Testis (tissue), 3 donors: ENCODE measurements around the gene MYLK. TPM values are rescaled to one million over a fixed set of nuclear protein-coding genes. Genes with fewer than 3 reads are reported as not detected.

Experiments
- DNase-seq: peaks from one replicate; pipeline ENCODE4 v3.0.0-alpha.2; 2019
- H3K27ac ChIP-seq, 2 donors: fragments of 200-600 bp; sonication (generic); one replicate each; pipeline ENCODE4 v1.5.1; 2019
- H3K27me3 ChIP-seq: fragments of 200-600 bp; sonication (generic); one replicate; pipeline ENCODE4 v1.5.1; 2019
- H3K36me3 ChIP-seq: fragments of 200-600 bp; sonication (generic); one replicate; pipeline ENCODE4 v1.5.1; 2017; ENCODE audit warnings: low read depth; ENCODE audit errors: missing control alignments
- H3K4me1 ChIP-seq: fragments of 200-600 bp; sonication (generic); one replicate; pipeline ENCODE4 v1.5.1; 2019
- H3K4me3 ChIP-seq, 2 donors: fragments of 200-600 bp; sonication (generic); one replicate each; pipeline ENCODE4 v1.5.1; 2017 to 2019
- H3K9me3 ChIP-seq: fragments of 200-600 bp; sonication (generic); one replicate; pipeline ENCODE4 v1.5.1; 2017
- POLR2A ChIP-seq: fragments of 450-650 bp; IDR thresholded peaks from one replicate; pipeline ENCODE4 v1.6.1; 2017; ENCODE audit warnings: antibody characterized with exemption, mild to moderate bottlenecking, moderate library complexity
- WGBS, 2 donors: methylation state at CpG; one replicate each; pipeline ENCODE4 v1.1.5; 2018; 5-methylcytosine and 5-hydroxymethylcytosine counted together
- intact Hi-C: fragments of 100-400 bp; cut with DNase I; formaldehyde crosslinking; loops from one replicate; pipeline ENCODE4 v1.15.1; 2023; ENCODE audit warnings: low total_unique reads
- polyA plus RNA-seq: library from polyadenylated mRNA; stranded (reverse); fragments of 350-450 nt; fragmentation: Illumina TruSeq; extraction: RNeasy Lipid Tissue Mini Kit (QIAGEN cat#74804); gene quantifications from one replicate; pipeline ENCODE4 v1.2.3, GENCODE V29; 2014; ENCODE audit warnings: low read depth, low replicate concordance; ENCODE audit not compliant: insufficient read depth
- total RNA-seq, 2 donors: library from RNA; depleted of rRNA; stranded (reverse); fragments of >200 nt; gene quantifications; one replicate each; pipeline ENCODE4 v1.2.3, GENCODE V29; 2016
- TF ChIP-seq, protein P1 (sequence below), 3 experiments: fragments of 450-650 bp in 2 of 3; fragments of 200-600 bp in 1 of 3; sonication (generic) in 1 of 3; IDR thresholded peaks; one replicate each; pipeline ENCODE4 v1.5.1; 2016 to 2019; ENCODE audit warnings: antibody characterized with exemption in 3 of 3, mild to moderate bottlenecking in 2 of 3, moderate library complexity in 1 of 3

MYLK gene
- total and polyA plus RNA-seq, 3 donors from 2014 or later = 130 to 168 (median 151) TPM

DNA sequence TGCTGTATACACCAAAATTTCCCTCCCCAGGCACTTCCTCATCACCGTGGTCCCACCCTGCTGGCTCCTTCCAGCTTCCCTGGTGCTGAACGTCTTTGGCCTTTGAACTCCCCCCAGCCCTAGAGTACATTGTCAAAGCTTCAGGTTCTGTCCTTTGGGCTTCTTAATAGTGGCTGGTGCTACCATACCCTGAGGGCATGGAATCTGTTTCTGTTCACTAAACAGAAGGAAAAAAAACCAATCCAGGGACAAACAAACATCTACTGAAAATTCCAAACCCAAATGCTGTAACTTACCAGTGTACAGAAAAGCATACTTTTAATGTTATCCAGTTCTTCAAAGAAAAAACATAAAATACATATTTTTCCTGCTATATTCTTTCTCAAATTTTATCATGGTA lies 148.7 kb downstream of the MYLK start:
- H3K4me1 ChIP-seq = no peaks in the 10 kb centered on the region
- no peaks in the 10 kb centered on the region for H3K9me3 ChIP-seq
- TF ChIP-seq POLR2A = no peak
- TF ChIP-seq, protein P1, sequence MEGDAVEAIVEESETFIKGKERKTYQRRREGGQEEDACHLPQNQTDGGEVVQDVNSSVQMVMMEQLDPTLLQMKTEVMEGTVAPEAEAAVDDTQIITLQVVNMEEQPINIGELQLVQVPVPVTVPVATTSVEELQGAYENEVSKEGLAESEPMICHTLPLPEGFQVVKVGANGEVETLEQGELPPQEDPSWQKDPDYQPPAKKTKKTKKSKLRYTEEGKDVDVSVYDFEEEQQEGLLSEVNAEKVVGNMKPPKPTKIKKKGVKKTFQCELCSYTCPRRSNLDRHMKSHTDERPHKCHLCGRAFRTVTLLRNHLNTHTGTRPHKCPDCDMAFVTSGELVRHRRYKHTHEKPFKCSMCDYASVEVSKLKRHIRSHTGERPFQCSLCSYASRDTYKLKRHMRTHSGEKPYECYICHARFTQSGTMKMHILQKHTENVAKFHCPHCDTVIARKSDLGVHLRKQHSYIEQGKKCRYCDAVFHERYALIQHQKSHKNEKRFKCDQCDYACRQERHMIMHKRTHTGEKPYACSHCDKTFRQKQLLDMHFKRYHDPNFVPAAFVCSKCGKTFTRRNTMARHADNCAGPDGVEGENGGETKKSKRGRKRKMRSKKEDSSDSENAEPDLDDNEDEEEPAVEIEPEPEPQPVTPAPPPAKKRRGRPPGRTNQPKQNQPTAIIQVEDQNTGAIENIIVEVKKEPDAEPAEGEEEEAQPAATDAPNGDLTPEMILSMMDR (IDR thresholded peaks at IDR 0.05) = no peak
- DNase-seq = no peak
- intact Hi-C loops = no loop called here
- no peaks in the 10 kb centered on the region for H3K27me3 ChIP-seq
- H3K4me3 ChIP-seq = no peak overlapping the region
- 65 to 68% methylated on average over 2 of the region's 2 CpGs for WGBS, 2 donors
- H3K27ac ChIP-seq = no peak overlapping the region
- no peaks in the 10 kb centered on the region for H3K36me3 ChIP-seq

DNA sequence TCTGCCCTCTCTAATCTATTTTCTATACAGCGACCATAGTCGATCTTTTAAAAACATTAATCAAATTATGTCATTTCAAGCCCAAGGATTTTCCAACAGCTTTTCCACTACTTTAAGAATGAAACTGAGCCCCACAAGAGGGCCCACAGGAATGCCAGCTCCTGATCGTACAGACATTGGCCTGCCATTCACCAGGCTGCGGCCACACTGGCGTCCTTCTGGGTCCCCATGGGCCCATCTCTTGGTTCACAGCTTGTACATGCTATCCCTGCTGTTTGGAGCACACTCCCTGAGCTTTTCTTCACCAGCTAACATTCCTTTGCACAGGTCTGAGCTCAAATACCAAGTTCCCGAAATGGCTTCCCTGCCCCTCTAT lies 149.6 kb downstream of the MYLK start:
- Histone ChIP-seq H3K4me1 (no peaks in the 10 kb centered on the region), H3K4me3 (no peak overlapping the region), H3K27ac (no peak overlapping the region), H3K27me3 (no peaks in the 10 kb centered on the region), H3K36me3 (no peaks in the 10 kb centered on the region), H3K9me3 (no peaks in the 10 kb centered on the region)
- WGBS, 2 donors = 77 to 78% methylated on average over 6 of the region's 6 CpGs
- no peak for DNase-seq
- TF ChIP-seq POLR2A = no peak
- TF ChIP-seq, protein P1 (IDR thresholded peaks at IDR 0.05) = no peak
- intact Hi-C loops = no loop called here

DNA sequence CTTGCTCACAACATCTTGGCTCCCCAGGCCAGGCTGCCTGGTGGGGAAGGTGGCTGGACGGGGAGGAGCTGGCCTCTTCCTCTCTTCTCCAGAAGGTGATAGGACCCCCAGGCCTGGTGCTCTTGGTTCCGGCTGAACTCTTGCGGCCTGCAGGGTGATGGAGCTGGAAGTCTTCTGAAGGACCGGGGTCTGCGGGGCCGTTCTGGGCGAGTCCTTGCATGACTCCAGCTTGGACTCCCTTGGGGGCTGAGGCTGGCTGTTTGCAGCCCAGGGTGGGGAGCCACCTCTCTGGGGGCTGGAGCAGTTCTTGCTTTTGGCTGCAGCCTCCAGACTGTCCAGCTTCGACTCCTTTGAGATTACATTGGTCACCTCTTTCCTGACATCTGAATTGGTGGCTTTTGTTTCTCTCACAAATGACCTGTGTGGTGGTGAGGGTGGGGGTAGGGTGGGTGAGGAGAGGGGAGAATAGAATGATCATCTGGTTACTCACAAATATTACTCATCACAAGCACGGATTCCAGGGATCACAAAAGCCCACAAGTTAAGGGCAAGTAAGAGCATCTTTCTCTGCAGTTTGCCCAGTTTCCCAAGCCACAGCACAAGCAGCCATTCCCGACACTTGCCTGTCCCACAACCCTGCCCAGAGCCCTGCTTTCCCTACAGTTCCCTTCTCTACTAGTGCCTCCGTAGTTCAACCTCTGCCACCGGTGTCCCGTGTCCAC lies 150.2 kb downstream of the MYLK start:
- WGBS, 2 donors = 90 to 96% methylated on average over 8 to 13 of the region's 13 CpGs

DNA sequence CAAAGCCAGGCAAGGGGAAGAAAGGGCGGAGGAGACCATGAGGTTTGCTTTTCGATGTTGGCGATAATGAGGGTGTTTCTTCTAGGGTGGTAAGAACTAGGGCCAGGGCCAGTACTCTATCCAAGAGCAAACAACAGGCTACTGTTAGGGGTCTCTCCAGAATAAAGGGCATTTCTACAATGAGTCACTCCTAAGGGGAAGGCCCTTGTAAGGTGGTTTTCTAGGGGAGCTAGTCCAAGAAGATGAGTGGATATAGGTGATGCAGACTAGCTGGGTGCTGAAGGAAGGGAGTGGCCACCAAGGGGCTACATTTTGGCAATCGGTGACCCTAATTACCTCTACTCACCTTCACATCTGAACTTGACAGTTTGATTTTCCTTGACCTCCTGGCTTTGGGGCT lies 150.8 kb downstream of the MYLK start:
- WGBS, 2 donors = 86 to 95% methylated on average over 4 of the region's 4 CpGs
- no peak for DNase-seq
- Histone ChIP-seq H3K4me3 (no peak overlapping the region), H3K4me1 (no peaks in the 10 kb centered on the region), H3K9me3 (no peaks in the 10 kb centered on the region), H3K27me3 (no peaks in the 10 kb centered on the region), H3K27ac (no peak overlapping the region), H3K36me3 (no peaks in the 10 kb centered on the region)
- no peak for TF ChIP-seq POLR2A
- TF ChIP-seq, protein P1 (IDR thresholded peaks at IDR 0.05) = no peak
- intact Hi-C loops = no loop called here

More for the DNA sequence above, 150.2 kb downstream of the MYLK start:
- TF ChIP-seq POLR2A = no peak
- TF ChIP-seq, protein P1 (IDR thresholded peaks at IDR 0.05) = no peak
- Histone ChIP-seq H3K9me3 (no peaks in the 10 kb centered on the region), H3K27ac (no peak overlapping the region), H3K4me3 (no peak overlapping the region), H3K4me1 (no peaks in the 10 kb centered on the region), H3K36me3 (no peaks in the 10 kb centered on the region), H3K27me3 (no peaks in the 10 kb centered on the region)
- no peak for DNase-seq
- intact Hi-C loops = no loop called here

DNA sequence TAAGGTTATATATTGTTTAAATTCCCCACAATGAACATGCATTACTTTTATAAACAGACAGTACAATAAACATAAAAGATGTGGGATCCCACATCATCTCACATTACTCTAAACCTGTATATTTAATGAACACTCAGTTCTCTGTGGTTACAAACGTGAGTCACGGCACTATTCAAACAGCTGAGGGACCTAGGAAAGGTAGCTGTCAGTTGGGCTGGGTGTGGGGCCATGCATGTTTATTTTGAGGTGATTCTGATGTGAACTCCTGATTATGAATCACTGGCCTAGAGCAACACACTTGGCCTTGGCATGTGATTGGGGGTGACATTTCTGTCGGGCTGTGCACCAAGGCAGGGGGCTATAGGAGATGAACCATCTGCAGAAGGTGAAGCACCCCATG lies 151.7 kb downstream of the MYLK start:
- Histone ChIP-seq H3K27me3 (no peaks in the 10 kb centered on the region), H3K4me3 (no peak overlapping the region), H3K9me3 (no peaks in the 10 kb centered on the region), H3K4me1 (no peaks in the 10 kb centered on the region), H3K36me3 (no peaks in the 10 kb centered on the region), H3K27ac (no peak overlapping the region)
- WGBS, 2 donors = 94% methylated on average over 3 of the region's 3 CpGs
- no peak for TF ChIP-seq POLR2A
- TF ChIP-seq, protein P1 (IDR thresholded peaks at IDR 0.05) = no peak
- intact Hi-C loops = no loop called here
- no peak for DNase-seq
